HL-60 (cell line): ENCODE data around the gene CLIC4.

ENCODE experiments used
- DNase-seq, 2 experiments: peaks; one replicate each; pipeline ENCODE4 v3.0.0-alpha.2; 2010 to 2020; ENCODE audit warnings: low read depth in 1 of 2, low spot score in 1 of 2
- H3K27ac ChIP-seq: fragments of 250-450 bp; sonication (Bioruptor Pico); replicated peaks from 2 replicates; pipeline ENCODE4 v1.5.1; 2020; ENCODE audit warnings: mild to moderate bottlenecking, moderate library complexity
- H3K27me3 ChIP-seq: fragments of 250-450 bp; sonication (Bioruptor Pico); 2 replicates; pipeline ENCODE4 v1.5.1; 2021; ENCODE audit warnings: mild to moderate bottlenecking, moderate library complexity; ENCODE audit not compliant: insufficient read depth, poor library complexity, severe bottlenecking
- H3K4me3 ChIP-seq: replicated peaks from 2 replicates; pipeline ENCODE4 v1.5.1; 2011; ENCODE audit warnings: mild to moderate bottlenecking, control low read depth, low read length; ENCODE audit not compliant: insufficient read depth
- GABPA ChIP-seq: IDR thresholded peaks from 2 replicates; pipeline ENCODE4 v1.6.1; 2012; ENCODE audit warnings: low read depth
- POLR2AphosphoS5 ChIP-seq: IDR thresholded peaks from 2 replicates; pipeline ENCODE4 v1.6.1; 2012; ENCODE audit warnings: low read depth
- SPI1 ChIP-seq: IDR thresholded peaks from 2 replicates; pipeline ENCODE4 v1.6.1; 2012; ENCODE audit warnings: low read depth, mild to moderate bottlenecking, borderline replicate concordance
- TF ChIP-seq, protein P1 (sequence below): IDR thresholded peaks from 2 replicates; pipeline ENCODE4 v1.6.1; 2012; ENCODE audit warnings: low read depth; ENCODE audit not compliant: insufficient replicate concordance
- TF ChIP-seq, protein P2 (sequence below): IDR thresholded peaks from one replicate; pipeline ENCODE4 v1.5.1; 2011; ENCODE audit warnings: low read length, control low read depth, inconsistent platforms; ENCODE audit not compliant: insufficient read depth

CLIC4 gene

DNA sequence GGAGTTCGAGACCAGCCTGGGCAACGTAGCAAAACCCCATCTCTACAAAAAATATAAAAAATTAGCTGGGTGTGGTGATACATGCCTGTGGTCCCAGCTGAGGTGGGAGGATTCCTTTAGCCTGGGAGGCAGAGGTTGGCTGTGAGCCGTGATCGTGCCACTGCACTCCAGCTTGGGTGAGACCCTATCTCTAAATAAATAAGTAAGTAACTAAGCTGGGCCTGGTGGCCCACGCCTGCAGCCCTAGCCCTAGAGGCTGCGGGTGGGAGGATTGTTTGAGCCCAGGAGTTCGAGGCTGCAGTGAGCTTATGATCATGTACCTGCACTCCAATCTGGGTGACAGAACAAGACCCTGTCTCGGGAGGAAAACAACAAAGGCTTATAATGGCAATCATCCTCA lies 4.6 kb downstream of the CLIC4 start:
- Histone ChIP-seq H3K4me3 (no peak overlapping the region), H3K27me3 (no peaks in the 10 kb centered on the region), H3K27ac (no peak overlapping the region)
- no peak for DNase-seq
- TF ChIP-seq GABPA: no peak
- TF ChIP-seq POLR2AphosphoS5: no peak
- no peak for TF ChIP-seq SPI1
- TF ChIP-seq, protein P1, sequence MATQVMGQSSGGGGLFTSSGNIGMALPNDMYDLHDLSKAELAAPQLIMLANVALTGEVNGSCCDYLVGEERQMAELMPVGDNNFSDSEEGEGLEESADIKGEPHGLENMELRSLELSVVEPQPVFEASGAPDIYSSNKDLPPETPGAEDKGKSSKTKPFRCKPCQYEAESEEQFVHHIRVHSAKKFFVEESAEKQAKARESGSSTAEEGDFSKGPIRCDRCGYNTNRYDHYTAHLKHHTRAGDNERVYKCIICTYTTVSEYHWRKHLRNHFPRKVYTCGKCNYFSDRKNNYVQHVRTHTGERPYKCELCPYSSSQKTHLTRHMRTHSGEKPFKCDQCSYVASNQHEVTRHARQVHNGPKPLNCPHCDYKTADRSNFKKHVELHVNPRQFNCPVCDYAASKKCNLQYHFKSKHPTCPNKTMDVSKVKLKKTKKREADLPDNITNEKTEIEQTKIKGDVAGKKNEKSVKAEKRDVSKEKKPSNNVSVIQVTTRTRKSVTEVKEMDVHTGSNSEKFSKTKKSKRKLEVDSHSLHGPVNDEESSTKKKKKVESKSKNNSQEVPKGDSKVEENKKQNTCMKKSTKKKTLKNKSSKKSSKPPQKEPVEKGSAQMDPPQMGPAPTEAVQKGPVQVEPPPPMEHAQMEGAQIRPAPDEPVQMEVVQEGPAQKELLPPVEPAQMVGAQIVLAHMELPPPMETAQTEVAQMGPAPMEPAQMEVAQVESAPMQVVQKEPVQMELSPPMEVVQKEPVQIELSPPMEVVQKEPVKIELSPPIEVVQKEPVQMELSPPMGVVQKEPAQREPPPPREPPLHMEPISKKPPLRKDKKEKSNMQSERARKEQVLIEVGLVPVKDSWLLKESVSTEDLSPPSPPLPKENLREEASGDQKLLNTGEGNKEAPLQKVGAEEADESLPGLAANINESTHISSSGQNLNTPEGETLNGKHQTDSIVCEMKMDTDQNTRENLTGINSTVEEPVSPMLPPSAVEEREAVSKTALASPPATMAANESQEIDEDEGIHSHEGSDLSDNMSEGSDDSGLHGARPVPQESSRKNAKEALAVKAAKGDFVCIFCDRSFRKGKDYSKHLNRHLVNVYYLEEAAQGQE: no peak
- TF ChIP-seq, protein P2, sequence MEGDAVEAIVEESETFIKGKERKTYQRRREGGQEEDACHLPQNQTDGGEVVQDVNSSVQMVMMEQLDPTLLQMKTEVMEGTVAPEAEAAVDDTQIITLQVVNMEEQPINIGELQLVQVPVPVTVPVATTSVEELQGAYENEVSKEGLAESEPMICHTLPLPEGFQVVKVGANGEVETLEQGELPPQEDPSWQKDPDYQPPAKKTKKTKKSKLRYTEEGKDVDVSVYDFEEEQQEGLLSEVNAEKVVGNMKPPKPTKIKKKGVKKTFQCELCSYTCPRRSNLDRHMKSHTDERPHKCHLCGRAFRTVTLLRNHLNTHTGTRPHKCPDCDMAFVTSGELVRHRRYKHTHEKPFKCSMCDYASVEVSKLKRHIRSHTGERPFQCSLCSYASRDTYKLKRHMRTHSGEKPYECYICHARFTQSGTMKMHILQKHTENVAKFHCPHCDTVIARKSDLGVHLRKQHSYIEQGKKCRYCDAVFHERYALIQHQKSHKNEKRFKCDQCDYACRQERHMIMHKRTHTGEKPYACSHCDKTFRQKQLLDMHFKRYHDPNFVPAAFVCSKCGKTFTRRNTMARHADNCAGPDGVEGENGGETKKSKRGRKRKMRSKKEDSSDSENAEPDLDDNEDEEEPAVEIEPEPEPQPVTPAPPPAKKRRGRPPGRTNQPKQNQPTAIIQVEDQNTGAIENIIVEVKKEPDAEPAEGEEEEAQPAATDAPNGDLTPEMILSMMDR: no peak

DNA sequence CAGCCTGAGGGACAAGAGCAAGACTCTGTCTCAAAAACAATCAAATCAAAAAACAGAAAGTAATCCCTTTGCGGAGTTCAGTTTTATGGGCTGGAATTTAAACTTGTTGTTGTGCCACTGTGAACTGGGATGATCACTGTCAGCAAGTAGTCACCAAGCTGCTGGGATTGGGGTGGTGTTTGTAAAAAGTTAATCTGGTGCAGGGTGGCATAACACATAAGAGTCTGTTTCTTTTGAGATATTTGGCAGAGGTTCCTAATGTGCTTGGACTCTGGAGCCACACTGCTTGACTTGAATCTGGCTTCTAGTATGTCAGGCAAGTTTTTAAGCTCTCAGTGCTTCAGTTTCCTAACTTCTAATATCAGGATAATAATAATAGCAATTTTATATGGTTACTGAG lies 6.6 kb downstream of the CLIC4 start:
- DNase-seq: no peak
- Histone ChIP-seq H3K27me3 (no peaks in the 10 kb centered on the region), H3K27ac (no peak overlapping the region), H3K4me3 (no peak overlapping the region)
- TF ChIP-seq, protein P2: no peak
- TF ChIP-seq, protein P1: no peak

DNA sequence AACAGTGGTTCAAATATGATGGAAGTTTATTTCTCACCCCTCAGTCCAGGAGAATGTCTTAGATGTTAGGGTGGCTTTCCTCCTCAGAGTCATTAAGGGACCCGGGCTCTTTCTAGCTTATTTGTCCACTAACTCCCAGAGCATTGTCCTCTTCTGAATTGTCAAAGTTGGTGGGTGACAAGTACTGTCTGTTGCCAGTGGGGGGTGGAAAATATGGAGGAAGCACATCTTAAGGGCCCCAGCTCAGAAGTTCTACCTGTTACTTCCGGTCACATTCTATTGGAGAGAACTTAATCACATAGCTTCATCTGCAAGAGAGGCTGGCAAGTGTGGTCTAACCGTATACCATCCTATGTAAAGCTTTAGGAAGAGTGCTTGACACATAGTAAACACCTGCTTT lies 7.1 kb downstream of the CLIC4 start:
- TF ChIP-seq, protein P2: no peak
- no peak for TF ChIP-seq GABPA
- no peak for TF ChIP-seq POLR2AphosphoS5
- TF ChIP-seq, protein P1: no peak
- no peak for TF ChIP-seq SPI1
- no peak overlapping the region for H3K4me3 ChIP-seq
- H3K27me3 ChIP-seq: no peaks in the 10 kb centered on the region
- no peak for DNase-seq
- no peak overlapping the region for H3K27ac ChIP-seq
